Activated gamma-delta T cell (primary cell): ENCODE data around the gene KMT5B.

Source experiments
- DNase-seq: peaks from one replicate; lab custom pipeline; 2025; lab: John Stamatoyannopoulos, UW

Gene KMT5B

DNA sequence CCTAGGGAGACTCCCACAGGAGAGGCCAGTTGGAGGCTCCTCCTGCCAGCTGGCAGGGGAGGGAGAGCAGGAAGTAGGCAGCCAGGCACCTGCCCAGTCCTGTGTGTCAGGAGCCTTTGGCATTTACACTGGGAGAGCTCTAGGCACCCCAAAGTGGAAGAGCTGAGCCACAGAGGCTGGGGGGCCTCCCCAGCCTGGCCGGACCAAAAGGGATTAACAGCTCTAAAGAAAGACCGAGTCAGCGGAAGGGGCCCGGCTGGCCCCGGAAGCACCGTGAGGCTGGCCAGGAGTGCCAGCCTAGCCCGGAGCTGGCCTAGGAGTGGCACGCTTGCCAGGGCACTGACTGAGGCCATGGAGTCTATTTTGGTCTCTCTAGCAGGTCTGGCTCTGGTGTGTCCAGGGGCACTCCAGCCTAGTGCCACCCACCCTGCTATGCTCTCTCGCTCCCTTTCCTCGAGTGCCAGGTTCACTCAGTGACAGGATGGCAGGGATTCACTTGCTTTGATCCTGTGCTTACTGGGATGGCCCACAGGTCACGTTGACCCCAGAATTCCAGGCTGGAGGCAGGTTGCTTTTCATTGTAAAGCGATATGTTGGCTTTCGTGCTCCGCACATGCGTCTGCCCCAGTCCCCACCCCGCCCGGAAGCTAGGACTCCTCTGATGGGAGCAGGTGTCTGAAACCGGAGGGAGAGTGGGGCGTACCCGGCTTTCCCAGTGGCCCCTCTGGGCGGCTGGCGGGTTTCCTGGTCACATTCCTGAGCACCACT, 3.3 kb upstream of the KMT5B start:
- no peak for DNase-seq

DNA sequence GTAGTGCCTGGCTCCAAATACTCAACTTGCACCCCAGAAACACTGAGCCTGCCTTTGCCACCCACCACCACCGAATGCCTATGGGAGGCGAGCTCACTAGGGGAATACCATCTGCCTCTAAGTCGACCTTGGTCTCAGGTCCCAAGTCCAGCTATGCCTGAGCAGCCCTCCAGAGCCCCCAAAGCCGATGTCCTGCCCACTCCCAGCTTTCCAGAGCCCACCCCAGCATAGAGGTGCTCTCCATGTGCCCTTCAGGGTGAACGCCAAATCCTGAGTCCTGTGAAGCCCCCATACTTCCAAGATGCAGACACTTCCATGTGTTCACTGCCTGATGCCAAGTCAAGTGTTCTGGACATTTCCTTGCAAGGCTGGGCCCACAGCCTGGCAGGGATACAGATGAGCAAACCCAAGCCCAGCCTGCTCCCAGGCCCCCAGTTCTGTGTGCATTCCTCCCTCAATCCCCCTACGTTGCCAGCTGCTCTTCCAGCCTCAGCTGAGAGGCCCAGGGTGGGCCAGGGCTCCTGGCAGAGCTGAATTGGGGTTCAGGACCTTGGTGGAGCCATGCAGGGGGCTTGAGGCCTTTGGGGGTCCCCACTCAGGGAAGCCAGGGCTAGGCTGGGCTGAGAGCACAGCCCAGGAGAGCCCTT, 2.6 kb upstream of the KMT5B start:
- no peak for DNase-seq

- no peak for DNase-seq
Observed at GRCh38 chr11:68215087-68215445, 2.0 kb upstream of the KMT5B start.

- DNase-seq, result peak; percentile 36
Observed at GRCh38 chr11:68214173-68215086, 1.3 kb upstream of the KMT5B start.

- peak; percentile 78 for DNase-seq
Observed at GRCh38 chr11:68213555-68214172, 568 bp upstream of the KMT5B start.

DNA sequence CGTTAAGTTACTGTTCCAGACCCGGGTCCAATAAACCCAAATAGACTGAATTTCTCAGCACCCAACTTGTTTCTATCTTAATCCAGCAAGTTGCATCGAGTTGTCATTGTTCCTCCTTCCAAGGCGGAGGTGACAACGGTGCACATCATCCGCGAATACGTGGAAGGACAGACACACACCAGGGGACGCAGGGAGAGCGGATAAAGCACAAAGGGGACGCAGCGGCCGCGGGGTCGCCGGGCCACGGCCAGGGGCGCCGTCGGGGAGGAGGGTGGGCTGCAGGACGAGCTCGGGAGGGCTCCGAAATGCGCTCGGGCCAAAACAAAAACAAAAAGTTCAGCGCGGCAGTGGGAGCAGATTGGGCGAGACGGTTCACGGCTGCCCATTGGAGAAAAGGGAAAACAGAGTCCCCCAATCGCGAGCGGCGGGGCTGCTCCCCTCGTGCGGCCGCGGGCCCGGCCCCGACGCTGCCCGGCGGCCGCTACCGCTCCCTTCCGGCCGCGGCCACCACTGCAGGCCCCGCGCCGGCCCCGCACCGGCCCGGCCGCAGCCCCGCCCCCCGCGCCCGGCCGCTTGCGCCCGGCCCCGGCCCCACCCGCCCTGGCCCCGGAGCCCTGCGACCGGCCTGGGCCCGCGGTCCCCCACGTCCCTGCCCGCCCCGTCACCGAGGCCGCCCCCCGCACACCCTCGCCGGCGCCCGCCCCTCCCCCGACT, 518 bp downstream of the KMT5B start:
- DNase-seq, result peak; percentile 51

DNA sequence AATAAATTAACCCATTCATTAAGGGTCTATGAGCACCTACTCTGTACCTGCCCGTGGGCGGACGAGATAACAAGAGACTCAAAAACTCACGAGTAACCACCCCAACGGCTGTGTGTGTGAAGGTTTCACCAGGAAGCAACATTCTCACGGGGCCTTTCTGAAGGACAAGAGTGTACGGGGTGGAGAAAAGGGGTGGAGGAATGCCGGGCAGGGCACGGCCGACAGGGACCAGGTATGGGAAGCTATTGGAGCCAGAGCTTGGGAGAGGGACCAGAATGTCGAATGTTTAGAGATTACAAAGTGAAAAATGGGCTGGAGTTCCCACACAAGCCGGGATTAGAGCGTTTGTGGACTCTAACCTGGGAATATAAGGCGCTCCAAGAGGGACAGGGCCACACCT, 1.6 kb downstream of the KMT5B start:
- no peak for DNase-seq

GRCh38 chr11:68206211-68206610, 6.9 kb downstream of the KMT5B start:
- no peak for DNase-seq

GRCh38 chr11:68204402-68204801, 8.7 kb downstream of the KMT5B start:
- no peak for DNase-seq

DNA sequence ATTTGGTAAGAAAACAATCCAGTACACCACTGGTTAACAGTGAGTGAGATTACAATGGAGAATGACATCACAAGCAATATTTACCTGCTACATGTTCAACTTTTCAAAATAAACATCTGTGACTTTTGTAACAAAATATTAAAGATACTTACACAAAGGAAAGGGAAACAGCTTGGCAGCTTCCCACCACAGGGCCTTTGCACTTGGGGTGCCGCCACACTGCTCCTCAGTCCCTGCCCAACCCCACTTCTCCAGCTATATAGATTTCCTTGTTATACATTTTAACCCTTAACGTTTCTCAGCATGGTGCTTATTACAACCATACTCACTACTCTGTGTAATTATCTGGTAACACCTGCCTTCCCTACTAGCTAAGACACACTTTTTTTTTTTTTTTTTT, 10.9 kb downstream of the KMT5B start:
- DNase-seq, result no peak

DNA sequence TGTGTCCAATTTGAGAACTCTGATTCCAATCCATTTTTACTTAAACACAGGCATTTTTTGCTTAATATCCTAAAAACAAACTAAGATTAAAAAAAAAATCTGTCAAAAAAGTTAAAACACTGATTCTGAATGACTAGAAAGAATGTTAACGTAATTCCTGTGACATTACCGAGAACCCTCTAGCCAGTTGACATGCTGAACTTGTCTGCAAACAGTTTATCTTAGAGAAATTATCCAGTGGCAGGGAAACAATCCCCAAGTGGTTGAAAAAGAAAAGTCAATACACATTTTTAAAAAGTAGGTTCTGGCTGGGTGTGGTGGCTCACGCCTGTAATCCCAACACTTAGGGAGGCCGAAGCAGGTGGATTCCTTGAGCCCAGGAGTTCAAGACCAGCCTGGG, 11.6 kb downstream of the KMT5B start:
- DNase-seq, result no peak

DNA sequence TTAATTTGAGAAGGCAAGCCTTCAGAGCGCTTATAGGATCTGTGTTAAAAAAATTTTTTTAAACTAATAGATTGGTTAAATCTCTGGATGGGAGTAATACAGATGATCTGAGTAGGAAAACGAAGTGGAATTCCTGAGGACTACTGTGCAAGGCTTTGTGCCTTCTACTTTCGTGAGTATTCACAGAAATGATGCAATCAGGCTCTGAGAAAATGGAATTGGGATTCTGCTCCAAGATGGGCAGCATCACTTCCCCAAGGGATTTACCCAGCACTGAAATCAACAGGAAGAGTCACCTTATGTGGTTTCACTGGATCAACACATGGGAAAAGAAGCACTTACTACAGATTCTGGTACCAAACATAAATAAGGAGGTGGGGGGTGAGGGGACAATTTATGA, 12.5 kb downstream of the KMT5B start:
- no peak for DNase-seq

GRCh38 chr11:68199295-68199987, 13.7 kb downstream of the KMT5B start:
- no peak for DNase-seq

DNA sequence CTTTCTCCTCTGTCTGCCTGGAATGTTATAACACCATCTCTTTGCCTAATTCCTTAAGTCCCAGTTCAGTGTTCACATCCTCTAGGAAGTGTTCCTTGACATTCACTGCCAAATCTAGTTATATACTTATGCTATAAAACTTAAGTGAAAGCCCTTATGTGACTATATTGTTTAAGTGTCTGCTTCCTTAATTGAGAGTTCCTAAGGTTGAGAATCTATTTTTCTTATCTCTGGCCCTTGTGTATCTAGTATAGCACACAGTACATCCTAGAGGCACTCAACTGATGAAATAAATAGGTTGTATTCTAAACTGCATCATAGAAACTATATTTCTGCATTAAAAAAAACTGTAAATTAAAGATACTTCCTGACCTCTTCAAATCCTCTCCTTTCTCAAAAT, 16.9 kb downstream of the KMT5B start:
- no peak for DNase-seq

- no peak for DNase-seq
Observed at GRCh38 chr11:68194675-68195294, 18.3 kb downstream of the KMT5B start.

DNA sequence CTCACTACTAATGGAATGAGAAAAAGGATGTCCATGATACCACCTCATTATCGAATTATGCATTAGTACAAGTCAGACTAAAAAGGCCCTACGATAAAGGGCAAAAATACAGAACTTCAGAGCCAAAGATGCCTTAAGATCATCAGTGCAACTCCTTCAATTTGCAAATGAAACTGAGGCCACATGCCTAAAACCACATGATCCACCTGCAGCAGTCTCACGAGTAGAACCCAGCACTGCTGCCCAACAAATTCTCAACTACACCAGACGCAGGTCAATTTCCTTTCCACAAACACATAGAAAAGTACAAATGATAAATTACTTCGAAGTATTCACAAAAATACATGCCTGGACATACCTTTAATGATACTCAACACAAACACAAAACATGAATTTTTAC, 20.1 kb downstream of the KMT5B start:
- no peak for DNase-seq

DNA sequence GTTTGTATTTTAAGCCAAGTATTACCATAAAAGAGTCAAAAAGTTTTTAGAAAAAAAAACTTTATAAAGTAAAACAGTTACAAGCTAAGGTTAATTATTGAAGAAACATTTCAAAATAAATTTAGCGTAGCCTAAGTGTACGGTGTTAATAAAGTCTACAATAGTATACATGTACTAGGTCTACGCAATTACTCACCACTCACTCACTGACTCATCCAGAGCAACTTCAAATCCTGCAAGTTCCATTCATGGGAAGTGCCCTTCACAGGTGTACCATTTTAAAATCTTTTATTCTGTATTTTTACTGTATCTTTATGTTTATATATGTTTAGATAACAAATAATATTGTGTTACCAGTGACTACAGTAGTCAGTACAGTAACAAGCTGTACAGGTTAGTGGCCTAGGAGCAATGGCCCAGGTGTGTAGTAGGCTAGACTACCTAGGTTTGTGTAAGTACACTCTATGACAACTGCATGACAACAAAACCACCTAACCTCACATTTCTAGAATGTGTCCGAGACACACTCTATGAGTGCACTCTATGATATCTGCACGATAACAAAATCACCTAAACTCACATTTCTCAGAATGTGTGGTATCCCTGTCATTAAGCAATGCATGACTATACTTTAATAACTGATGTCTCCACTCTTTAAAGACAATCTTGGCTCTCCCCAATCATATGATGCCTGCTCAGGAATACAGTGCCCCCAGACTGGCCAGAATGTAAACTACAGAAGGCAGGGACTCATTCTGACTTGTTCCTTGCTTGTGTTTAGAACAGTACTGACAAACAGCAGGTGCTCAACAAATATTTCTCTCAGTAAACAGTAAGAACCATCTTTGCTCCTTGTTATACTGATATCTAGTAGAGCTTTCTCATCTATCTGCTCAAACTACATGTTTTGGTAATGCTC, 21.2 kb downstream of the KMT5B start:
- DNase-seq, result no peak

DNA sequence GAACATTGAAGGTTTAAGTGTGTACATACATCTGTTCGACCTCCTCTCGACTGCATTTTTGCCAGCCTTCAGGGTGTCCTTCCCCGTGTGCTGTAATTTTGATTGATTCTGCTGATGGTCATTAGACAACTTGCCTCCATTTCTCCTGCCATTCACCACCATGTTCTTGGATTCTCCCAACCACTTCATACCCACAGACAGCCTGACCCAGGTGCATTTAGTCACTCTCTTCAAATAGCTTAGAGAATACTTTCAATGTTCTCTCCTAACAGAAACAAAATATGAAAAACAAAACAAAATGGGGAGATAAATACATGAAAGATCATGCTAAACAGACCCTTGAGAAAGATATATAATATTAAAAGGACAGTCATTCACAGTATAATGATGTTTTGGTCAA, 23.2 kb downstream of the KMT5B start:
- no peak for DNase-seq

- no peak for DNase-seq
Observed at GRCh38 chr11:68189082-68189481, 24.0 kb downstream of the KMT5B start.
